ENCODE measurements around the gene PNLDC1.

The PNLDC1 gene

GRCh38 chr6:159800141-159800865, at the start of gene PNLDC1:
TSS of gene PNLDC1 (plus strand) at chr6:159800276. CDS start at chr6:159800308, 32 bp downstream.
- no peak for DNase-seq

DNA sequence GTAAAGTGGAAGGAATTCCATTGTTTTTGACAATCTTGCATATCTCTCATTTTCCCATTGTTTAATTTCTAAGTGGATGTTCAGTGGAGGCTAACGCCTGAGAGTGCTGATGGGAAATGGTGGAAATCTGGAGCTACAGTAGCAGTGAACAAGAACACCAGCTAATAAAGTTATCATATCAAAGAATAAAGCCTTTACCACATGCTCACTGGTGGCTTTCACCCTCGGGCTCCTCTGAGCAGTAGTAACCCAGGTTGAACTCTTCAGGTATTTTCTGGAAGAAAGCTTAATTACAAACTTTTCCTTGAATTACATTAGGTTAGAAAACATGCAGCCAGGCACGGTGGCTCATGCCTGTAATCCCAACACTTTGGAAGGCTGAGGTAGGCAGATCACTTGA, 48.6 kb upstream of the PNLDC1 start:
- no peak for DNase-seq

DNA sequence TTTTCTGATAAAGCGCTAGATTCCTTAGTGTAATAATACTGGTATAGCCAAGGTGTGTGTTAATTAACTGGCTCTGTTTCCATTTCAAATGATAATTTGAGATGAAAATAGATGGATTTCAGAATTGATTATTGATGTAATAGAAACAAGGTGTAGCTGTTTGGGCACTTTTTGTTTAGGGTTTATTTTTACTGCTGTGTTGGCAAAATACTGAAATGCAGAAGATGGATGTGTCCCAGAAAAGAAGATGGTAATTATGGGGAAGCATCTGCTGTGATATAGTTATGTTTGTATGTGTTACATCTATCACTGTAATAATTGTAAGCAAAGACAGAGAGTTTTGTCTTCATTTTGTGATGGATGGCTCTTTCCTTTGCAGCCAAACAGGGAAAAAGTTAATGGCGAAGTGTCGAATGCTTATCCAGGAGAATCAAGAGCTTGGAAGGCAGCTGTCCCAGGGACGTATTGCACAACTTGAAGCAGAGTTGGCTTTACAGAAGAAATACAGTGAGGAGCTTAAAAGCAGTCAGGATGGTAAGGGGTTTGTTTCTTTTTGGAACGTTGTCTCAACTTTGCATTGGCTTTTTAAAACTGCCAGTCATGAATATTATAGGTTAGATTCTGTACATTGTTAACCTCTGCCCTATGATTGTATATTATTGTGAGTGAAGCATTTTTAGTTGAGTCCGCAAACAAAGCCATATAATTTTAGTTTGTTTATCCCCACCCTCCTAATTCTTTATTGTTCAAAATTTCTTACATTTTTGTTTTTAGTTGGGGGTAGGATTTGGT, 46.8 kb upstream of the PNLDC1 start:
- DNase-seq: no peak

- DNase-seq: no peak
These were observed 45.7 kb upstream of the PNLDC1 start for GRCh38 chr6:159754401-159754800.

- DNase-seq: no peak
These were observed 44.8 kb upstream of the PNLDC1 start for GRCh38 chr6:159754959-159755914.

DNA sequence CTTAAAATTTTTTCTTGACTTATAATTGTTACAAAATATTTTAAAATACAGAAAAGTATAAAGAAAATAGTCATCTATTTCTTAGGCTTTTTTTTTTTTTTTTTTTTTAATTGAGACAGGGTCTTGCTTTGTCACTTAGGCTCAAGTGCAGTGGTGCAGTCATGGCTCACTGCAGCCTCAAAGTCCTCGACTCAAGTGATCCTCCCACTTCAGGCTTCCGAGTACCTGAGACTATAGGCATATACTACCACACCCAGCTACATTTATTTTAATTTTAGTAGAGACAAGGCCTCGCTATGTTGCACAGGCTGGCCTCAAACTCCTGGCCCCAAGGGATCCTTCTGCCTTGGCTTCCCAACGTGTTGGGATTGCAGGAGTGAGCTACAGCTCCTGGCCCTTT, 43.6 kb upstream of the PNLDC1 start:
- no peak for DNase-seq

DNA sequence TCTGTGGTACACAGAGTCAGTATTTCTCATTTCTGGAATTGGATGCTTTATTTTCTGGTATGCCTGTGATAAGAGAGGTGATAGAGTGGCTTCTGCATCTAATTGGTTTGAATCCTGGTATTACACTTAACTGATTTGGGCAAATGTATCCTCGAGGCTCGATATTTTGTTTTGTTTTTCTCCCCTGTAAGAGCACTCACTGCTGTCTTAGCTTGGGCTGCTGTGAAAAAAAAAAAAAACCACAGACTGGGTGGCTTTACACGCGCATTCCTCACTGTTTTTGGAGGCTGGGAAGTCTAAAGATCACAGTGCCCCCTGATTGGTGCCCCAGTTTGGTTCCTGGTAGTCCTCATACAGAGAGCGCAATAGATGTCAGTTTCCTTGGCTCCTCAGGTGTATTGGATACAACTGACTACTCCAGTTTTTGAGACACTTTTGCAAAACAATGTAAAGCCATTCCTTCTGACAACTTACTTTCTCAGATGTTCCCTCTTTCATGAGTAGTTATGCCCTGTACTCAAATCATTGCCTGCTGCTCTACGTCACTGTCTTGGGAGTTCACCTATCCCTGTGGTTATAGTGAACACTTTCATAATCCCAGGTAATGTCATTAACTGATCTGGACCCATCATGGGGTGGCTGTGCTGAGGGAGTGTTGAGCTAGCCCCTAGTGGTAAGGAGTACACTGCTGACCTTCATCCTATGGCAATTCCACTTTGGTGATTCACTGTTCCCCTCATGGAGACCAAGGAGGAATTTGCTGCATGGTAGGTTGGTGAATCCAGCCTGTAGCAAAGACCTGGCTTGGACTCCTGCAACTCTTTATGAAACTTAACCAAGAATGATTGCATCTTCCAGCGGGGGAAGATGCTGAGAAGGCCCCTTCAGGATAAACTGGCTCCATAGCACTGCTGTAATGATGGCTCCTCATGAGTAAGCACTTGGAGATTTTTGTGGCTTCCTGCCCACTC, 41.8 kb upstream of the PNLDC1 start:
- DNase-seq: no peak

DNA sequence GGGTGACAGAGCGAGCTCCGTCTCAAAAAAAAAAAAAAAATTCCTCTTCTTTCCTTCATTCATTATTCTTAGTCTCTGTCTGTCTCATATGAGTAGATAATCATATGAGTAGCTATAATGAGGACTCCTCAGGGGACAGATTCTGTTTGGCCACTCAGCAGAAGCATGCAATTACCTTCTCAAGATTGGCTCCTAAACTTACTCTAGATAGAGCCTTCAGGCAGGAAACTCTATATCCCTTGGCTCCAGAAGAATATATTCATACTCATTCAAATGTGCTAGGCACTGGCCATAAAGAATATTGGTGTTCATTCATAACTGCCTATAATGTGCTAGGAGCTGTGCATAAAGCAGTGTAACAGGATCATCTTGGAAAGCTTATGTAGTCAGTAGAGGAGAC, 40.4 kb upstream of the PNLDC1 start:
- DNase-seq: no peak

DNA sequence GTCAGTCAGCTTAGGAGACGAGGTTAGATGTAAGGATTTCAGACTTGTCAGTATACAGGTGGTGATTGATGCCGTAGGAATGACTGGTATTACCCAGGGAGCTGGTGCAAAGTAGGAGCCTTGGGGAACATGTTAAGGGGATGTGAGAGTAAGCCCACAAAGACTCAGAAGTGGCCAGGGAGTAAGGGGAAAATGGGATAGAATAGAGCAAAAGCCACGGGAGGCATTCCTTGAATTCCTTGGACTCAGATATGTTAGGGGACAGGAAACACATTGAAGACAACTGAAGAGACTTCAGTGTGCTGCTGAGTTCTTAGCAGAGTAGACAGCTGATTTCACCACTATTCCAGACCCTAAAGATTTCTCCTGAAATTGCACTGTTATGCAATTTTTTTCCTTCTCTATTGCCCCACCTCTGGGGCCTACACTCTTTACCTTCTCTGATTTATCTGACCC, 39.4 kb upstream of the PNLDC1 start:
- no peak for DNase-seq

GRCh38 chr6:159761129-159761872, 38.8 kb upstream of the PNLDC1 start:
- DNase-seq: no peak

DNA sequence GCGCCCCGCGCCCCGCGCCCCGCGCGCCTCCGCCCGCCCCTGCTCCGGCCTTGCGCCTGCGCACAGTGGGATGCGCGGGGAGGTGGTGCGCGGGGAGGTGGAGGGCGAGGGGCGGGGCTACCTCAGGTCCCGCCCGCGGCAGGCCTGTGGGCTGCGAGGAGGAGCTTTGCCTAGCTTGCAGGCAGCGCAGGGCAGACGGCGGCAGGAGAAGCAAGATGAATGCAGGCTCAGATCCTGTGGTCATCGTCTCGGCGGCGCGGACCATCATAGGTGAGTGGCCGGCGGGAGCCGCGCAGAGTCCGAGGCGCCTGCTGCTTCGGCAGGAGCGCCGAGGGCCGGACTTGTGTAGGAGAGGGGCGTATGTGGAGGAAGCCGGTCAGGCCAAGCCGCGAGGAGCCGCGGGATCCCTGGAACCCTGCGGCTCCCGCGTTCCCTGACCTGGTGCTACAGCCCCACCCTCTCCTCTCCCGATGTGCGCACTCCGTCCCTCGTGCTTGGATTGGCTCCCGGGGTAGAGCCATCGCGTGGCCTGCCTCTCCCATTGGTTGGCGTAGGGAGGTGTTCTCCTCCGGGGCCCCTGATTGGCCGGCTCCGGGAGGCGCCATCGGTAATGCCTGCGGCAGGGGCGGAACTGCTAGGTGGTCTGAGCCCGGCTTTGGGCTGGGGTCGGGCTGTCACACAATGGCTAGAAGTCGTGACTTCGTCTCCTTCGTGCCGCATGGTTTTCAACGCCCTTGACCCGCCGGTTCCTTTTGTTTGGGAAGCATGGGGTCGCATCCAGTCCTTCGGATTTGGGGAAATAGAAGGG, 38.0 kb upstream of the PNLDC1 start, which contains the start of gene ACAT2:
ACAT2 (plus strand) TSS at position 173 of the 808 bp plus-strand sequence; CDS start at position 216, 43 bp downstream.
- DNase-seq: peak; percentile 93

DNA sequence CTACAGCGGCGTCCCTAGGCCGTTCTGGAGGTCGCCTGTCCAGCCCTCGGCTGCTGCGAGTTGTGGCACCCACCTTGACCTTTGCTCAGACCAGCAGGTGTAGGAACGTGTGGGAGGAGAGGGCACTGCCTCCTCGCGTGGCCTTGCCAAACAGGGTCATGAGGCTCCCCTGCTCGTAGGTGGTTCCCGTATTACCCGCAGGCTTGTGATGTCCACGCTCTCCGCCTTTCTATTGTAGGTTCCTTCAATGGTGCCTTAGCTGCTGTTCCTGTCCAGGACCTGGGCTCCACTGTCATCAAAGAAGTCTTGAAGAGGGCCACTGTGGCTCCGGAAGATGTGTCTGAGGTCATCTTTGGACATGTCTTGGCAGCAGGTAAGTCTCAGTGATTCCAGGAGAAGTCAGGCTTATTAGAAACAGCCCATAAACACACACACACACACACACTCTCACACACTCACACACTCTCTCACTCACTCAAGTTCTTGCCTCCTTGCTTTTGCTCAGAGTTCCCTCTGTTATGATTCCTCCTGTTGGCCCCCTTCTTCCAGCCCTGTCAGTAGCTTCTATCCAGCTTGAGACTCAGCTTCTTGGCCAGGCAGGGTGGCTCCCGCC, 37.3 kb upstream of the PNLDC1 start:
- peak; percentile 40 for DNase-seq

GRCh38 chr6:159766906-159767305, 33.2 kb upstream of the PNLDC1 start:
- DNase-seq: no peak

- DNase-seq: no peak
These were observed 30.6 kb upstream of the PNLDC1 start for GRCh38 chr6:159769470-159769869.

- no peak for DNase-seq
These were observed 27.9 kb upstream of the PNLDC1 start for GRCh38 chr6:159772196-159772595.

DNA sequence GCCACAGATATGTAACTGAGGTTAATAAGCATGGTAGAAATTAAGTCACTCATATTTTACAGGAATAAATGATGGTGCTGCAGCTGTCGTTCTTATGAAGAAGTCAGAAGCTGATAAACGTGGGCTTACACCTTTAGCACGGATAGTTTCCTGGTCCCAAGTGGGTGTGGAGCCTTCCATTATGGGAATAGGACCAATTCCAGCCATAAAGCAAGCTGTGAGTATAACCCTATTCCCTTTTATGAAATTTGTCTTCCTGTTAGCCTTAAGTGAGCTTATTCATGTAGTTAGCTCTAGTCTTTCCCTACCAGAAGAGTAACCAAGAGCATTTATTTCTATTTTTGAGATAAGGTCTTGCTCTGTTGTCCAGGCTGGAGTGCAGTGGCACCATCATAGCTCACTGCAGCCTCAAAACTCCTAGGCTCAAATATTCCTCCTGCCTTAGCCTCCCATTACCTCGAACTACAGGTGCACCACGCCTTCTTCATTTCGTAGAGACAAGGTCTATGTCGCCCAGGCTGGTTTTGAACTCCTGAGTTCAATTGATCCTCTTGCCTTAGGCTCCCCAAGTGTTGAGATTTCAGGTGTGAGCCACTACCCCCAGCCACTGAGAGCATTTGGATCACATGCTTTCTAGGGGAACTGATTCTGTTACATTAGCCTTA, 22.7 kb upstream of the PNLDC1 start:
- DNase-seq: no peak

DNA sequence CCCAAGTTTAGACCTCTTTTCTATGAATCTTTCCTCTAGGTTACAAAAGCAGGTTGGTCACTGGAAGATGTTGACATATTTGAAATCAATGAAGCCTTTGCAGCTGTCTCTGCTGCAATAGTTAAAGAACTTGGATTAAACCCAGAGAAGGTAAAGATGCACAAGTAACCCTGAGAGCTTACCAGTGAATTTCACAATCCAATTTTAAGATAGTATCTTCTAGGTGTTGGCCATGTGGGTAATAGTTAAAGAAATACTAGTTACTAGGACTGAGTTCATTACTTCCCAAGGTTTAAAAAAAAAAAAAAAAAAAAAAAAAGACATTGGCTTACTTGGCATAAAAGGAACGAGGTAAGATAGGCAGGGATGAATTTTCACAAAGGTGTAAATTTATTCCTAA, 21.9 kb upstream of the PNLDC1 start:
- no peak for DNase-seq

DNA sequence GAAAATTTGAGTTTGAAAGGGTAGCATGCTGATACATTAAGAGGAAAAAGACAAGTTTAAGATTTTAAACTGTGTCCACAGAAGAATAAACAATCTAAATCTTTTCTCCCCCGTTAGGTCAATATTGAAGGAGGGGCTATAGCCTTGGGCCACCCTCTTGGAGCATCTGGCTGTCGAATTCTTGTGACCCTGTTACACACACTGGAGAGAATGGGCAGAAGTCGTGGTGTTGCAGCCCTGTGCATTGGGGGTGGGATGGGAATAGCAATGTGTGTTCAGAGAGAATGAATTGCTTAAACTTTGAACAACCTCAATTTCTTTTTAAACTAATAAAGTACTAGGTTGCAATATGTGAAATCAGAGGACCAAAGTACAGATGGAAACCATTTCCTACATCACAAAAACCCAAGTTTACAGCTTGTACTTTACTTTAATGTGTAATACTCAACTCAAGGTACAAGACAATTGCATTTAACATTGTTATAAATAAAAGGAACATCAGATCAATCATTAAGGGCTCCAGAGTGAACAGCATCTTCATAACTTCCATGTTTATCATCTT, 21.5 kb upstream of the PNLDC1 start:
- DNase-seq: no peak

- no peak for DNase-seq
These were observed 11.8 kb upstream of the PNLDC1 start for GRCh38 chr6:159788276-159788675.
